ENCODE results near the gene BRPF1. TPM values are rescaled to one million over a fixed set of nuclear protein-coding genes. Genes with fewer than 3 reads are reported as not detected.

The BRPF1 gene
- total and polyA plus RNA-seq, 2 experiments from 2014 or later, result 9.3 to 10.7 TPM

GRCh38 chr3:9797196-9797945 is 65.8 kb downstream of the BRPF1 start:
- peaks cover 56% of the 10 kb centered on the region for H3K79me2 ChIP-seq

More at GRCh38 chr3:9797196-9797945, 65.8 kb downstream of the BRPF1 start:
- peaks cover 8% of the 10 kb centered on the region for H4K20me1 ChIP-seq (ENCODE audit: insufficient read depth, poor library complexity, severe bottlenecking)
- no peaks in the 10 kb centered on the region for H3K9me2 ChIP-seq (replicated peaks; ENCODE audit: insufficient read depth)
- no peak overlapping the region for H3K4me3 ChIP-seq
- 97% methylated on average over 12 of the region's 12 CpGs for WGBS (ENCODE audit: low lambda C conversion rate, missing lambda C conversion rate)
- H3K4me2 ChIP-seq, result no peak overlapping the region
- peaks cover 6% of the 10 kb centered on the region for H3K4me1 ChIP-seq (ENCODE audit: insufficient read depth)
- TF ChIP-seq EZH2 (IDR thresholded peaks at IDR 0.05; ENCODE audit: borderline replicate concordance), result no peak
- no peak for TF ChIP-seq EZH2phosphoT487 (IDR thresholded peaks at IDR 0.05; ENCODE audit: low read depth, severe bottlenecking, unreplicated experiment)
- TF ChIP-seq CTCF (IDR thresholded peaks at IDR 0.05; ENCODE audit: poor library complexity), result no peak
- no peaks in the 10 kb centered on the region for H3K27me3 ChIP-seq
- H3K27ac ChIP-seq, result no peak overlapping the region
- no peaks in the 10 kb centered on the region for H3K9me3 ChIP-seq (ENCODE audit: low read depth)
- peaks cover 6% of the 10 kb centered on the region for H3K36me3 ChIP-seq (replicated peaks; ENCODE audit: insufficient read depth, low read depth)
- H2AFZ ChIP-seq, result no peak overlapping the region
- DNase-seq (ENCODE audit: low spot score), result no peak

Other genes with a start within 250 kb of the BRPF1 start
- gene LHFPL4, start 177.9 kb upstream of the BRPF1 start, total RNA-seq, result not detected in 2 replicates
- 0.09 and 0.34 TPM in 2 replicates for gene LHFPL4, start 177.9 kb upstream of the BRPF1 start, polyA plus RNA-seq
- gene MTMR14, start 82.2 kb upstream of the BRPF1 start, total RNA-seq, result 26.9 and 27.1 TPM in 2 replicates
- 34.8 and 40.2 TPM in 2 replicates for gene MTMR14, start 82.2 kb upstream of the BRPF1 start, polyA plus RNA-seq
- not detected in 2 replicates for gene CPNE9, start 27.9 kb upstream of the BRPF1 start, total RNA-seq
- not detected in 2 replicates for gene CPNE9, start 27.9 kb upstream of the BRPF1 start, polyA plus RNA-seq
- 34.7 and 38.7 TPM in 2 replicates for gene OGG1, start 18.2 kb downstream of the BRPF1 start, total RNA-seq
- 43.2 and 48.9 TPM in 2 replicates for gene OGG1, start 18.2 kb downstream of the BRPF1 start, polyA plus RNA-seq
- gene CAMK1, start 38.2 kb downstream of the BRPF1 start, total RNA-seq, result 9.7 and 11.8 TPM in 2 replicates
- 12.4 and 16.1 TPM in 2 replicates for gene CAMK1, start 38.2 kb downstream of the BRPF1 start, polyA plus RNA-seq
- 65.5 and 70.4 TPM in 2 replicates for gene TADA3, start 60.7 kb downstream of the BRPF1 start, total RNA-seq
- gene TADA3, start 60.7 kb downstream of the BRPF1 start, polyA plus RNA-seq, result 55.5 and 61.2 TPM in 2 replicates
- 175 and 182 TPM in 2 replicates for gene ARPC4, start 61.3 kb downstream of the BRPF1 start, total RNA-seq
- 132 and 149 TPM in 2 replicates for gene ARPC4, start 61.3 kb downstream of the BRPF1 start, polyA plus RNA-seq
- 20.5 and 21.5 TPM in 2 replicates for gene TTLL3, start 78.5 kb downstream of the BRPF1 start, total RNA-seq
- 27.4 and 52.2 TPM in 2 replicates for gene TTLL3, start 78.5 kb downstream of the BRPF1 start, polyA plus RNA-seq
- 37.4 and 38.7 TPM in 2 replicates for gene RPUSD3, start 112.3 kb downstream of the BRPF1 start, total RNA-seq
- 74.7 and 82.3 TPM in 2 replicates for gene RPUSD3, start 112.3 kb downstream of the BRPF1 start, polyA plus RNA-seq
- 16.6 and 20.4 TPM in 2 replicates for gene CIDEC, start 148.5 kb downstream of the BRPF1 start, total RNA-seq
- gene CIDEC, start 148.5 kb downstream of the BRPF1 start, polyA plus RNA-seq, result 28.7 and 37.3 TPM in 2 replicates
- 61.4 and 73.8 TPM in 2 replicates for gene JAGN1, start 158.9 kb downstream of the BRPF1 start, total RNA-seq
- 70.2 and 83.5 TPM in 2 replicates for gene JAGN1, start 158.9 kb downstream of the BRPF1 start, polyA plus RNA-seq
- gene IL17RE, start 171.1 kb downstream of the BRPF1 start, total RNA-seq, result 9.1 and 10.2 TPM in 2 replicates
- 6.3 and 6.8 TPM in 2 replicates for gene IL17RE, start 171.1 kb downstream of the BRPF1 start, polyA plus RNA-seq
- 27.3 and 39.4 TPM in 2 replicates for gene IL17RC, start 185.4 kb downstream of the BRPF1 start, total RNA-seq
- gene IL17RC, start 185.4 kb downstream of the BRPF1 start, polyA plus RNA-seq, result 47.8 and 48.5 TPM in 2 replicates
- 40.5 and 43.9 TPM in 2 replicates for gene CRELD1, start 202.1 kb downstream of the BRPF1 start, total RNA-seq
- 82.9 and 83.6 TPM in 2 replicates for gene CRELD1, start 202.1 kb downstream of the BRPF1 start, polyA plus RNA-seq
- 1.1 and 2.5 TPM in 2 replicates for gene PRRT3, start 220.7 kb downstream of the BRPF1 start, total RNA-seq
- 2.0 and 4.0 TPM in 2 replicates for gene PRRT3, start 220.7 kb downstream of the BRPF1 start, polyA plus RNA-seq

Measured in hepatocyte (in vitro differentiated cells).